Measurements from ENCODE around the gene MYO9A. TPM values are rescaled to one million over a fixed set of nuclear protein-coding genes. Genes with fewer than 3 reads are reported as not detected.
"Not testable (repeated sequence)": the region's sequence is repeated elsewhere in the genome, so short reads cannot be mapped to it uniquely, and the experiment has no call there.

The MYO9A gene
- total and polyA plus RNA-seq, 2 donors = 13.8 to 179 TPM

- Histone ChIP-seq H3K4me1 (ENCODE audit: insufficient read depth) (no peaks in the 10 kb centered on the region), H3K36me3 (ENCODE audit: insufficient read depth) (no peaks in the 10 kb centered on the region), H3K27ac (ENCODE audit: low read depth) (no peak overlapping the region), H3K4me3 (ENCODE audit: low read depth, low read length) (no peak overlapping the region)
- DNase-seq (ENCODE audit: extremely low spot score) = no peak
Measured at GRCh38 chr15:72092691-72093090, 25.3 kb downstream of the MYO9A start.

- Histone ChIP-seq H3K4me1 (ENCODE audit: insufficient read depth) (no peaks in the 10 kb centered on the region), H3K27ac (ENCODE audit: low read depth) (no peak overlapping the region), H3K4me3 (ENCODE audit: low read depth, low read length) (no peak overlapping the region), H3K36me3 (ENCODE audit: insufficient read depth) (no peaks in the 10 kb centered on the region)
- 83% methylated on average over 3 of the region's 3 CpGs for WGBS
- DNase-seq (ENCODE audit: extremely low spot score) = no peak
Measured at GRCh38 chr15:72092006-72092405, 25.9 kb downstream of the MYO9A start.

GRCh38 chr15:72086920-72087648, 30.9 kb downstream of the MYO9A start:
- no peaks in the 10 kb centered on the region for H3K4me1 ChIP-seq (ENCODE audit: insufficient read depth)
- no peaks in the 10 kb centered on the region for H3K36me3 ChIP-seq (ENCODE audit: insufficient read depth)
- WGBS = 92% methylated on average over 9 of the region's 9 CpGs
- no peak overlapping the region for H3K27ac ChIP-seq (ENCODE audit: low read depth)
- H3K4me3 ChIP-seq (ENCODE audit: low read depth, low read length) = no peak overlapping the region
- no peak for DNase-seq (ENCODE audit: extremely low spot score)

GRCh38 chr15:72086010-72086697, 31.8 kb downstream of the MYO9A start:
- no peaks in the 10 kb centered on the region for H3K36me3 ChIP-seq (ENCODE audit: insufficient read depth)
- no peak for DNase-seq (ENCODE audit: extremely low spot score)
- H3K4me1 ChIP-seq (ENCODE audit: insufficient read depth) = no peaks in the 10 kb centered on the region
- H3K4me3 ChIP-seq (ENCODE audit: low read depth, low read length) = no peak overlapping the region
- WGBS = 95% methylated on average over 11 of the region's 11 CpGs
- no peak overlapping the region for H3K27ac ChIP-seq (ENCODE audit: low read depth)

- WGBS = 78% methylated on average over 1 of the region's 1 CpG
- H3K36me3 ChIP-seq (ENCODE audit: insufficient read depth) = peaks cover 3% of the 10 kb centered on the region
Measured at GRCh38 chr15:72082176-72082575, 35.8 kb downstream of the MYO9A start.

GRCh38 chr15:72078887-72079286, 39.1 kb downstream of the MYO9A start:
- Histone ChIP-seq H3K4me1 (ENCODE audit: insufficient read depth) (no peaks in the 10 kb centered on the region), H3K4me3 (ENCODE audit: low read depth, low read length) (no peak overlapping the region), H3K36me3 (ENCODE audit: insufficient read depth) (peaks cover 3% of the 10 kb centered on the region), H3K27ac (ENCODE audit: low read depth) (no peak overlapping the region)
- DNase-seq (ENCODE audit: extremely low spot score) = no peak
- 89% methylated on average over 6 of the region's 6 CpGs for WGBS

More at GRCh38 chr15:72082176-72082575, 35.8 kb downstream of the MYO9A start:
- Histone ChIP-seq H3K27ac (ENCODE audit: low read depth) (no peak overlapping the region), H3K4me3 (ENCODE audit: low read depth, low read length) (no peak overlapping the region), H3K4me1 (ENCODE audit: insufficient read depth) (no peaks in the 10 kb centered on the region)
- no peak for DNase-seq (ENCODE audit: extremely low spot score)

- H3K36me3 ChIP-seq (ENCODE audit: insufficient read depth) = peaks cover 3% of the 10 kb centered on the region
- H3K27ac ChIP-seq (ENCODE audit: low read depth) = no peak overlapping the region
- no peak for DNase-seq (ENCODE audit: extremely low spot score)
- WGBS = 94% methylated on average over 1 of the region's 1 CpG
- no peak overlapping the region for H3K4me3 ChIP-seq (ENCODE audit: low read depth, low read length)
- H3K4me1 ChIP-seq (ENCODE audit: insufficient read depth) = no peaks in the 10 kb centered on the region
Measured at GRCh38 chr15:72077950-72078349, 40.0 kb downstream of the MYO9A start.

- Histone ChIP-seq H3K4me1 (ENCODE audit: insufficient read depth) (no peaks in the 10 kb centered on the region), H3K36me3 (ENCODE audit: insufficient read depth) (peaks cover 3% of the 10 kb centered on the region), H3K27ac (ENCODE audit: low read depth) (no peak overlapping the region), H3K4me3 (ENCODE audit: low read depth, low read length) (no peak overlapping the region)
- DNase-seq (ENCODE audit: extremely low spot score) = no peak
- 66% methylated on average over 5 of the region's 5 CpGs for WGBS
Measured at GRCh38 chr15:72074335-72075060, 43.5 kb downstream of the MYO9A start.

GRCh38 chr15:72071448-72071825, 46.5 kb downstream of the MYO9A start:
- not testable (repeated sequence) for DNase-seq (ENCODE audit: extremely low spot score); H3K4me3 ChIP-seq (ENCODE audit: low read depth, low read length); H3K36me3 ChIP-seq (ENCODE audit: insufficient read depth); H3K27ac ChIP-seq (ENCODE audit: low read depth); H3K4me1 ChIP-seq (ENCODE audit: insufficient read depth)
- WGBS = 93% methylated on average over 8 of the region's 8 CpGs

GRCh38 chr15:72070817-72071447, 47.0 kb downstream of the MYO9A start:
- Histone ChIP-seq H3K36me3 (ENCODE audit: insufficient read depth) (no peaks in the 10 kb centered on the region), H3K4me1 (ENCODE audit: insufficient read depth) (no peaks in the 10 kb centered on the region), H3K4me3 (ENCODE audit: low read depth, low read length) (no peak overlapping the region), H3K27ac (ENCODE audit: low read depth) (no peak overlapping the region)
- no peak for DNase-seq (ENCODE audit: extremely low spot score)
- 77% methylated on average over 1 of the region's 1 CpG for WGBS

GRCh38 chr15:72068856-72069255, 49.1 kb downstream of the MYO9A start:
- no peak for DNase-seq (ENCODE audit: extremely low spot score)
- no peak overlapping the region for H3K27ac ChIP-seq (ENCODE audit: low read depth)
- H3K36me3 ChIP-seq (ENCODE audit: insufficient read depth) = no peaks in the 10 kb centered on the region
- H3K4me1 ChIP-seq (ENCODE audit: insufficient read depth) = no peaks in the 10 kb centered on the region
- H3K4me3 ChIP-seq (ENCODE audit: low read depth, low read length) = no peak overlapping the region

GRCh38 chr15:72065801-72066200, 52.1 kb downstream of the MYO9A start:
- no peaks in the 10 kb centered on the region for H3K36me3 ChIP-seq (ENCODE audit: insufficient read depth)
- DNase-seq (ENCODE audit: extremely low spot score) = no peak
- H3K4me1 ChIP-seq (ENCODE audit: insufficient read depth) = no peaks in the 10 kb centered on the region
- H3K4me3 ChIP-seq (ENCODE audit: low read depth, low read length) = no peak overlapping the region
- no peak overlapping the region for H3K27ac ChIP-seq (ENCODE audit: low read depth)
- WGBS = 78% methylated on average over 2 of the region's 2 CpGs

GRCh38 chr15:72063186-72063585, 54.8 kb downstream of the MYO9A start:
- no peak for DNase-seq (ENCODE audit: extremely low spot score)
- H3K4me3 ChIP-seq (ENCODE audit: low read depth, low read length) = no peak overlapping the region
- H3K36me3 ChIP-seq (ENCODE audit: insufficient read depth) = no peaks in the 10 kb centered on the region
- H3K27ac ChIP-seq (ENCODE audit: low read depth) = no peak overlapping the region
- no peaks in the 10 kb centered on the region for H3K4me1 ChIP-seq (ENCODE audit: insufficient read depth)

GRCh38 chr15:72062319-72062718, 55.6 kb downstream of the MYO9A start:
- Histone ChIP-seq H3K27ac (ENCODE audit: low read depth) (no peak overlapping the region), H3K4me1 (ENCODE audit: insufficient read depth) (no peaks in the 10 kb centered on the region), H3K36me3 (ENCODE audit: insufficient read depth) (no peaks in the 10 kb centered on the region), H3K4me3 (ENCODE audit: low read depth, low read length) (no peak overlapping the region)
- no peak for DNase-seq (ENCODE audit: extremely low spot score)
